ENCODE measurements around the gene CCDC85C. TPM values are rescaled to one million over a fixed set of nuclear protein-coding genes. Genes with fewer than 3 reads are reported as not detected.

CCDC85C gene
- total RNA-seq, 1 donor from 2014 or later: 16.6 TPM

GRCh38 chr14:99576761-99577705 lies 27.0 kb downstream of the CCDC85C start:
- H3K4me3 ChIP-seq (ENCODE audit: insufficient read depth, low read depth, low read length): no peak overlapping the region
- H3K9me3 ChIP-seq (ENCODE audit: insufficient read depth, low read depth, low read length): no peaks in the 10 kb centered on the region
- H3K36me3 ChIP-seq (ENCODE audit: insufficient read depth, low read length): no peaks in the 10 kb centered on the region
- peaks cover 27% of the 10 kb centered on the region for H4K20me1 ChIP-seq (ENCODE audit: insufficient read depth, low read length)
- no peak overlapping the region for H3K4me2 ChIP-seq (ENCODE audit: low read length)
- no peaks in the 10 kb centered on the region for H3K9me3 Mint-ChIP-seq (ENCODE audit: unreplicated experiment)
- H3K4me1 ChIP-seq (ENCODE audit: insufficient read depth, low read length): peaks cover 73% of the 10 kb centered on the region
- DNase-seq (ENCODE audit: low read depth) (peak; percentile 41), FAIRE-seq (no peak)
- peaks cover 5% of the 10 kb centered on the region for H3K27me3 Mint-ChIP-seq (ENCODE audit: low read depth, unreplicated experiment)
- no peak for TF ChIP-seq CTCF (IDR thresholded peaks at IDR 0.05; ENCODE audit: insufficient read depth, low read depth, low read length)
- TF ChIP-seq EZH2 (IDR thresholded peaks at IDR 0.05; ENCODE audit: insufficient read depth, low read length): no peak
- H3K27ac ChIP-seq (ENCODE audit: low read depth, low read length): no peak overlapping the region
- H3K36me3 Mint-ChIP-seq (ENCODE audit: low read depth, unreplicated experiment): peaks cover 4% of the 10 kb centered on the region
- H3K79me2 ChIP-seq (ENCODE audit: insufficient read depth, low read length): peaks cover 61% of the 10 kb centered on the region
- no peak overlapping the region for H3K4me3 Mint-ChIP-seq (ENCODE audit: unreplicated experiment)
- no peak overlapping the region for H2AFZ ChIP-seq (ENCODE audit: low read depth, low read length)
- H3K27ac Mint-ChIP-seq (ENCODE audit: unreplicated experiment): no peak overlapping the region
- peaks cover 45% of the 10 kb centered on the region for H3K4me1 Mint-ChIP-seq (ENCODE audit: low read depth, unreplicated experiment)
- no peak overlapping the region for H3K9ac ChIP-seq (ENCODE audit: low read length)
- no peaks in the 10 kb centered on the region for H3K27me3 ChIP-seq (ENCODE audit: insufficient read depth, low read length)

GRCh38 chr14:99576304-99576703 lies 27.7 kb downstream of the CCDC85C start:
- Histone ChIP-seq H3K4me1 (ENCODE audit: insufficient read depth, low read length) (peaks cover 65% of the 10 kb centered on the region), H3K4me2 (ENCODE audit: low read length) (no peak overlapping the region), H3K27me3 (ENCODE audit: insufficient read depth, low read length) (no peaks in the 10 kb centered on the region), H3K27ac (ENCODE audit: low read depth, low read length) (no peak overlapping the region), H3K4me3 (ENCODE audit: insufficient read depth, low read depth, low read length) (no peak overlapping the region), H4K20me1 (ENCODE audit: insufficient read depth, low read length) (peaks cover 28% of the 10 kb centered on the region), H3K36me3 (ENCODE audit: insufficient read depth, low read length) (no peaks in the 10 kb centered on the region), H3K79me2 (ENCODE audit: insufficient read depth, low read length) (peaks cover 58% of the 10 kb centered on the region), H2AFZ (ENCODE audit: low read depth, low read length) (no peak overlapping the region), H3K9ac (ENCODE audit: low read length) (no peak overlapping the region), H3K9me3 (ENCODE audit: insufficient read depth, low read depth, low read length) (no peaks in the 10 kb centered on the region)
- no peak overlapping the region for H3K4me3 Mint-ChIP-seq (ENCODE audit: unreplicated experiment)
- TF ChIP-seq CTCF (IDR thresholded peaks at IDR 0.05; ENCODE audit: insufficient read depth, low read depth, low read length) (no peak), EZH2 (IDR thresholded peaks at IDR 0.05; ENCODE audit: insufficient read depth, low read length) (no peak)
- no peak overlapping the region for H3K27ac Mint-ChIP-seq (ENCODE audit: unreplicated experiment)
- H3K9me3 Mint-ChIP-seq (ENCODE audit: unreplicated experiment): no peaks in the 10 kb centered on the region
- peaks cover 45% of the 10 kb centered on the region for H3K4me1 Mint-ChIP-seq (ENCODE audit: low read depth, unreplicated experiment)
- peaks cover 5% of the 10 kb centered on the region for H3K27me3 Mint-ChIP-seq (ENCODE audit: low read depth, unreplicated experiment)
- DNase-seq (ENCODE audit: low read depth) (no peak), FAIRE-seq (no peak)
- peaks cover 4% of the 10 kb centered on the region for H3K36me3 Mint-ChIP-seq (ENCODE audit: low read depth, unreplicated experiment)
